Measurements from ENCODE around the gene TIPARP.

TIPARP gene

DNA sequence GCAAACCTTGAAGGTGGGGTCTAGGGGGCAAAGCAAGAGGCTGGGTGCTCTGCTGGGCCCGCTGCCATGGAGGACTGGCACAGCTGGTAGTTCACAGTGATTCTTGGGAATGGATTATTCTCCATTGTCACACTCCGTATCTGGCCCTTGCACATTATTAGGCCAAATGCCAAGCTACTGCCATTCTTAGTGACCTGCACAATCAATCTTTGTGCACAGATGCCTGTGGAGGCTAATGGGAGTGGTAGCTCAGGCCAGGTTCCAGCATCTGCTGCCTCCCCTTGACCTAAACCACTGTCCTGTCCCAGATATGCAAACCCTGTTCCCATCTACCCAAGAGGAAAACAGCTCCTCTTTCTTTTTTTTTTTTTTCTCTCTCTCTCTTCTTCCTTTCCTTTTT is 67.5 kb downstream of the TIPARP start:
- DNase-seq (ENCODE audit: low read depth, low spot score): no peak

DNA sequence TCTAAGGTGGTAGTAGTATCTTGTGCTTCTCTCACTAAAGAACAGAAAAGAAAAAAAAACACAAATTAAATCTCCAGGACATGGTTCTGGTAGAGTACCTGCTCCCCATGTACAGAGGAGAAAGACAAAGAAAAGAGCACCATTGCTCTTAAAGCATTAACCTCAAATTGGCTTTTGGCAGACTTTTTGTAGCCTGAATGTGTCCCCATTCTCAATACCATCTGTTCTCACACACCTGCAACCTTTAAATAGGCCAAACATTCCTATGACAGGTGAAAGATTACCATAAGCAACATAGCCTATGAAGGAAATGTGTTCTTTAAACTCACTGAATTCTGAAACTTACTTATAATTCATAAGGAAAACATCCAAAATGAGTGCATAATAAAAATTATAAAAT is 68.0 kb downstream of the TIPARP start:
- DNase-seq (ENCODE audit: low read depth, low spot score): no peak

- no peak for DNase-seq (ENCODE audit: low read depth, low spot score)
Observed at GRCh38 chr3:156743859-156744258, 69.5 kb downstream of the TIPARP start.

- no peak for DNase-seq (ENCODE audit: low read depth, low spot score)
Observed at GRCh38 chr3:156744631-156745030, 70.2 kb downstream of the TIPARP start.

- no peak for DNase-seq (ENCODE audit: low read depth, low spot score)
Observed at GRCh38 chr3:156745766-156746165, 71.4 kb downstream of the TIPARP start.

- no peak for DNase-seq (ENCODE audit: low read depth, low spot score)
Observed at GRCh38 chr3:156747046-156747445, 72.7 kb downstream of the TIPARP start.

- DNase-seq (ENCODE audit: low read depth, low spot score): no peak
Observed at GRCh38 chr3:156749244-156749643, 74.9 kb downstream of the TIPARP start.

DNA sequence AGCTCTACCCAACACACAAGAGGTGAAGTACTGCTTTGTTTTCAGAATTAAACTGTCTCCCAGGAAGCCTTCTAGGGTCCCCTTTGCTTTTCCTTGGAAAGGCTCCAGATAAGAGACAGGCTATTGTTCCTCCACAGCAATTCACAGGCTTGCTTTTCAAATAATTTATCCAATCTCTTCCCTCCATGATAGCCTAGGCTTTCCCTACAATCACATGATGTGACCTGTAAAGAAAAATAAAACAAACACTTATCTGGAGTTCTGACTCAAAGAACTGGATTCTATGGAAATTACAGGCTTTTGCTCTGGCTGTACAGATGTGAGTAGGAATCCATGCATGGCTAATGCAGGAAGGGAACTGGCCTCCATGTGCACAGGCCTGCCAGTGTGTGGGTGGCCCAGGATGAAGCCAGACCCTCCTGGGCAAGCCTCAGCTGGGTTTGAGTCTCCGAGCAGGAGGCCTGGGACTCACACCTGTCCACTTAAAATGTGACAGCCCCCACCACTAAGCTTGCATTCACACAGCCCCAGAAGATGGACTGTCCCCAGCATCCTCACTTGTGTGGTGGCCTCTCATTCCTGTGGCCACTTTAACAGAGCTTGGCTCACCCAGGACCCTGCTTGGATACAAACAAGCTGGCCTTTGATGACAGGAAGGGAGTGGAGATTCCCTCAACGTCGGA is 75.9 kb downstream of the TIPARP start:
- DNase-seq (ENCODE audit: low read depth, low spot score): peak; percentile 45

- no peak for DNase-seq (ENCODE audit: low read depth, low spot score)
Observed at GRCh38 chr3:156750874-156751245, 76.5 kb downstream of the TIPARP start.

GRCh38 chr3:156751461-156752025 is 77.2 kb downstream of the TIPARP start:
- DNase-seq (ENCODE audit: low read depth, low spot score): peak; percentile 81

Data from ELF-1 (cell line).